Naive B cell (primary cell): ENCODE measurements around the gene CCDC120. TPM values are rescaled to one million over a fixed set of nuclear protein-coding genes. Genes with fewer than 3 reads are reported as not detected.

ENCODE experiments used
- ATAC-seq, 2 donors: fragments of 150-1000 bp; cut with Tn5 transposase; 2 replicates each; pipeline ENCODE4 v1.10.0; 2021; ENCODE audit warnings: low read depth in 2 of 2, mild to moderate bottlenecking in 2 of 2, moderate library complexity in 2 of 2
- DNase-seq: peaks from one replicate; pipeline ENCODE4 v3.0.0; 2022
- H3K27ac Mint-ChIP-seq, 6 donors: one replicate each; pipeline ENCODE4 v1.8.0; 2020 to 2022; ENCODE audit warnings: mild to moderate bottlenecking in 6 of 6, mixed read lengths in 6 of 6, moderate library complexity in 5 of 6, inconsistent platforms in 2 of 6
- H3K27me3 Mint-ChIP-seq, 3 donors: one replicate each; pipeline ENCODE4 v1.8.0; 2021 to 2022; ENCODE audit warnings: mixed read lengths in 3 of 3, mild to moderate bottlenecking in 1 of 3
- H3K36me3 Mint-ChIP-seq, 2 donors: one replicate each; pipeline ENCODE4 v1.8.0; 2020 to 2022; ENCODE audit warnings: mixed read lengths in 2 of 2, inconsistent platforms in 1 of 2, mild to moderate bottlenecking in 1 of 2
- H3K4me1 Mint-ChIP-seq, 3 donors: one replicate each; pipeline ENCODE4 v1.8.0; 2020 to 2022; ENCODE audit warnings: mixed read lengths in 3 of 3, inconsistent platforms in 1 of 3, mild to moderate bottlenecking in 1 of 3, moderate library complexity in 1 of 3
- H3K4me3 Mint-ChIP-seq, 8 donors: one replicate each; pipeline ENCODE4 v1.8.0; 2020 to 2022; ENCODE audit warnings: mild to moderate bottlenecking in 8 of 8, mixed read lengths in 8 of 8, moderate library complexity in 8 of 8, inconsistent platforms in 2 of 8
- H3K9me3 Mint-ChIP-seq, 7 donors: one replicate each; pipeline ENCODE4 v1.8.0; 2020 to 2022; ENCODE audit warnings: mixed read lengths in 7 of 7, mild to moderate bottlenecking in 5 of 7, inconsistent platforms in 2 of 7, moderate library complexity in 1 of 7
- polyA plus RNA-seq, 6 donors: library from polyadenylated mRNA; unstranded; fragments of 300-500 nt; fragmentation: Illumina TruSeq; gene quantifications; one replicate each; pipeline ENCODE4 v1.2.3, GENCODE V29; 2021; ENCODE audit warnings: low read depth in 6 of 6

CCDC120 gene
- polyA plus RNA-seq, 6 donors from 2014 or later = 0.62 to 1.7 (median 0.79) TPM; not detected in 1

DNA sequence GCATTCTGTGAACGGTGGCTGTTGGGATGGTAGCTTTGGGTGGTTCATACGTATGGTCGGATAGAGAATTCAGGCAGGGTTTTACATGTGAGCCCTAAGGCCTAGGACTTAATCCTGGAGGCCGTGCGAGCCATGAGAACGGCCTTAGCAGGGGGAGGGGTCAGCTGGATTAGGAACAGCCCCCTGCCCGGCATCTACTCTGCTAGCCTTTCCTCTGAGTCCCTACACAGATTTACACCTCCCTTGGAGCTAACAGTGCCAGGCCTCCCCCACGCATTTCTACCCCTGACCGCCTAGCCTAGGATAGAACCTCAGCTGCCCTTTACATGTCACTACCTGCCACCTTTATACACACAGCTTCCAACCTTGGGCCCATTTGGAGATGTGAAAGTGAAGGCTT, 7.9 kb downstream of the CCDC120 start:
- peaks cover 0 to 1% (median 0%) of the 10 kb centered on the region in 7 donors for H3K9me3 Mint-ChIP-seq
- H3K4me3 Mint-ChIP-seq = no peak overlapping the region
- ATAC-seq (no peak), DNase-seq (no peak)
- H3K4me1 Mint-ChIP-seq = peaks cover 0 to 5% (median 0%) of the 10 kb centered on the region in 3 donors
- no peaks in the 10 kb centered on the region for H3K36me3 Mint-ChIP-seq
- H3K27ac Mint-ChIP-seq = peak overlapping the region in 2 of 6 donors; percentile 47 to 70
- no peaks in the 10 kb centered on the region for H3K27me3 Mint-ChIP-seq

DNA sequence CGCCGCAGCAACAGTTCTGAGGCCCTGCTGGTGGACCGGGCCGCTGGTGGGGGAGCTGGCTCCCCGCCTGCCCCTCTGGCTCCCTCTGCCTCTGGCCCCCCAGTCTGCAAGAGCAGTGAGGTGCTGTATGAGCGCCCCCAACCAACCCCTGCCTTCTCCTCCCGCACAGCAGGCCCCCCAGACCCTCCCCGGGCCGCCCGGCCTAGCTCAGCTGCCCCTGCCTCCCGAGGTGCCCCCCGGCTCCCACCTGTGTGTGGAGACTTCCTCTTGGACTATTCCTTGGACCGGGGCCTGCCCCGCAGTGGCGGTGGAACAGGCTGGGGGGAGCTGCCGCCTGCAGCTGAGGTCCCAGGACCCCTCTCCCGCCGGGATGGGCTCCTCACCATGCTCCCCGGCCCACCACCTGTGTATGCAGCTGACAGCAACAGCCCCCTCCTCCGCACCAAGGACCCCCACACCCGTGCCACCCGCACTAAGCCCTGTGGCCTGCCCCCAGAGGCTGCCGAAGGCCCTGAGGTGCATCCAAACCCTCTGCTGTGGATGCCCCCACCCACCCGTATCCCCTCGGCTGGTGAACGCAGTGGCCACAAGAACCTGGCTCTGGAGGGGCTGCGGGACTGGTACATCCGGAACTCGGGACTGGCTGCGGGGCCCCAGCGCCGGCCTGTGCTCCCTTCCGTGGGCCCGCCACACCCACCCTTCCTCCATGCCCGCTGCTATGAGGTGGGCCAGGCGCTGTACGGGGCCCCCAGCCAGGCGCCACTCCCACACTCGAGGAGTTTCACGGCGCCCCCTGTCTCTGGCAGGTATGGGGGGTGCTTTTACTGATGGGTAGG, 8.7 kb downstream of the CCDC120 start:
- DNase-seq = no peak
- H3K27me3 Mint-ChIP-seq = no peaks in the 10 kb centered on the region
- H3K9me3 Mint-ChIP-seq = peaks cover 0 to 1% (median 0%) of the 10 kb centered on the region in 7 donors
- H3K4me1 Mint-ChIP-seq = peaks cover 0 to 7% (median 0%) of the 10 kb centered on the region in 3 donors
- no peak overlapping the region for H3K27ac Mint-ChIP-seq
- H3K36me3 Mint-ChIP-seq = no peaks in the 10 kb centered on the region
- no peak for ATAC-seq
- H3K4me3 Mint-ChIP-seq = no peak overlapping the region

DNA sequence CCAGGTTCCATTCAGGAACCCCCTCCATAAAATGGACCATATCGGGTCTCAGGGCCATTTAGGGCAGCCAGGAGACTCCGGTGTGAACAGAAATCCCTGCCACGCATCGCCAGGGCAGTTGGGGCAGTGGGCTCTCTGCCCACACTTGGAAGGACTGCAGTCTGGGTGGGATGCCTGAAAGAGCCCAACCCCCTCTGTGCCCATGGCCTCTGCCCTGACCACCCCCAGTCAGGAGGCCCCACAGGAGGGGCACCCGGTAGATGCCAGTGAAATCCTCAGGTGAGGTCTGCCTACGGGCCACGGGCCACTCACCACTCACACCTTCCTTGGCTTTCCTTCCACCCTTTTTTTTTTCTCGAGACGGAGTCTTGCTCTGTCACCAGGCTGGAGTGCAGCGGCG, 10.2 kb downstream of the CCDC120 start:
- Mint-ChIP-seq H3K36me3 (no peaks in the 10 kb centered on the region), H3K9me3 (peaks cover 0 to 6% (median 0%) of the 10 kb centered on the region in 7 donors), H3K27me3 (no peaks in the 10 kb centered on the region), H3K4me3 (no peak overlapping the region), H3K27ac (no peak overlapping the region), H3K4me1 (peaks cover 13 to 18% (median 14%) of the 10 kb centered on the region in 3 donors)
- ATAC-seq (no peak), DNase-seq (no peak)

DNA sequence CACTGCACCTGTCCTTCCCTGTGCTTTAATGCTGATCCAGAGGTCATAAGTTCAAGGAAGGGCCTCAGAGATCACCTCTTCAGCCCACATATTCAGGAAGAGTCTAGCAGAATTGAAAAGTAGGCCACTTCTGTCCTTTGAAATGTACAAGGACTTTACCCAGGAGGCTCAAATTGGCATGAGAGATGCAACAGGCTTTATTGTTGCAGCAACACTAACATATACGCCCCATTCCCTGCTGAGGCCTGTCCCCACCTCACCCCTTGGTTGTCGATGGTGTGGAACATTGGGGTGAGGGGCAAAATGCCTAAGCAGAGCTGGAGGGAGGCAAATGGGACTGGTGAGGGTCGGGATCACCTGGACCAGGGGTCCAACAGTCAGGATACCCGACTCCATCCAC, 12.2 kb downstream of the CCDC120 start:
- no peaks in the 10 kb centered on the region for H3K27me3 Mint-ChIP-seq
- H3K27ac Mint-ChIP-seq = peak overlapping the region in 1 of 6 donors; percentile 50
- H3K36me3 Mint-ChIP-seq = no peaks in the 10 kb centered on the region
- no peak for ATAC-seq
- peaks cover 0 to 6% (median 0%) of the 10 kb centered on the region in 7 donors for H3K9me3 Mint-ChIP-seq
- DNase-seq = no peak
- peak overlapping the region in 1 of 8 donors; percentile 27 for H3K4me3 Mint-ChIP-seq
- H3K4me1 Mint-ChIP-seq = peaks cover 16 to 18% (median 18%) of the 10 kb centered on the region in 3 donors

DNA sequence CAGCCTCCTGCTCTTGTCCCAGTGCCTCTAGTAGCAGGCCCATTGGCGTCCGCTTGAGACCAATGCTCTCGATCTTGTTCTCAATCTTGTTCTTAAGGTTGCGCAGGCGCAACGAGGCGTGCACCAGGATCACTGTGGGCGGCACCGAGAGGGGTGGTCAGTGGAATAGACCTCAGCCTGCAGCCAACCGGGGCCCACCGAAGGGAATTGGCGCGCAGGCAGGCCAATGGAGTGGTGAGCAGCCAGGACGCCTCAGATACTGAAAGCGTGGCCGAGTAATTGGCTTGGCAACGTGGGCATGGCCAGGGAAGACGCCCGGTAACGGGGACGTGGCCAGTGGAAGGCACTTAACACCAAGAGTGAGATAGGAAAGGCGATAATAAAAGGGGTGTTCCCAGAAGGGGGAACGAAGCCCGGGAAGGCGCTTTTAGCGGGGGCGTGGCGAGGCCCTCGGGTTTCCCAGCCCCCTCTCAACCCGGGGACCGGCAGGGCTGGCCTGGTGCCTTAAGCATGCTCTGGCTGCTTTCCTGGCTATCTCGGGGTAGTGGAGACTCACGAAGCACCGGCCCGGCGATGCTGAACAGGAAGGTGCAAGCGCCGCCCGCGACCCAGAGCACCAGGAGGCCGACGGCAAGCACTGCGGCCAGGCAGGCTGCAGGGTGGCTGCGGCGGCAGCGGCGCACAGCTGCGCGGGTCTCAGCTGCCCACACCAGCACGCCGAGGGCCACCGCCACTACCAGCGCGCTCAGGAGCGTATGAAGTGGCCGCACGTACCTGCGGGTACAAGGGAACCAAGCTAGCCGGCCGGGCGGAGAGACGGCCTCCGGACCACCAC, 13.3 kb downstream of the CCDC120 start:
- peak overlapping the region in 1 of 6 donors; percentile 41 for H3K27ac Mint-ChIP-seq
- H3K9me3 Mint-ChIP-seq = peaks cover 0 to 6% (median 0%) of the 10 kb centered on the region in 7 donors
- peak overlapping the region in 2 of 8 donors; percentile 84 to 89 for H3K4me3 Mint-ChIP-seq
- DNase-seq (no peak), ATAC-seq (no peak)
- no peaks in the 10 kb centered on the region for H3K36me3 Mint-ChIP-seq
- no peaks in the 10 kb centered on the region for H3K27me3 Mint-ChIP-seq
- H3K4me1 Mint-ChIP-seq = peaks cover 16 to 18% (median 18%) of the 10 kb centered on the region in 3 donors

DNA sequence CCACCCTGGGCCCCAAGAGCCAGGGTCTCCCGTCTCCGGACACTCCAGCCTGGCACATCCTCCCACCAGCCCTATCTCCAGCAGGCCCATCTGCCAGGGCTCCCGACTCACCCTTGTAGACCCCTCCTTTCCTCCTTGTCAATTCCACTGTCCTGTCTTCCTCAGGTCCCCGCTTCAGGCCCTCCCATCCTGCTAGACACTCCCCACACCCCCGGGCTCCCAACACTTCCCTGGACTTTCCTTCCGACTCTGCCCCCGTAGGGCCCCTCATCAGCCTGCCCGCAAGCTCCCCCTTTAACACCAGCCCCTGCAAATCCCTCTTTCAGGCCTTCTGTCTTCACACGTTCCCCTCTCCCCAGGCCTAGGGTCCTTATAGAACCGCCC, 13.9 kb downstream of the CCDC120 start:
- peaks cover 0 to 6% (median 0%) of the 10 kb centered on the region in 7 donors for H3K9me3 Mint-ChIP-seq
- H3K4me1 Mint-ChIP-seq = peaks cover 16 to 18% (median 18%) of the 10 kb centered on the region in 3 donors
- H3K4me3 Mint-ChIP-seq = peak overlapping the region in 7 of 8 donors; percentile 55 to 89 (median 81)
- no peak for DNase-seq
- no peaks in the 10 kb centered on the region for H3K36me3 Mint-ChIP-seq
- peak overlapping the region in 3 of 6 donors; percentile 27 to 85 (median 63) for H3K27ac Mint-ChIP-seq
- H3K27me3 Mint-ChIP-seq = no peaks in the 10 kb centered on the region
- no peak for ATAC-seq

DNA sequence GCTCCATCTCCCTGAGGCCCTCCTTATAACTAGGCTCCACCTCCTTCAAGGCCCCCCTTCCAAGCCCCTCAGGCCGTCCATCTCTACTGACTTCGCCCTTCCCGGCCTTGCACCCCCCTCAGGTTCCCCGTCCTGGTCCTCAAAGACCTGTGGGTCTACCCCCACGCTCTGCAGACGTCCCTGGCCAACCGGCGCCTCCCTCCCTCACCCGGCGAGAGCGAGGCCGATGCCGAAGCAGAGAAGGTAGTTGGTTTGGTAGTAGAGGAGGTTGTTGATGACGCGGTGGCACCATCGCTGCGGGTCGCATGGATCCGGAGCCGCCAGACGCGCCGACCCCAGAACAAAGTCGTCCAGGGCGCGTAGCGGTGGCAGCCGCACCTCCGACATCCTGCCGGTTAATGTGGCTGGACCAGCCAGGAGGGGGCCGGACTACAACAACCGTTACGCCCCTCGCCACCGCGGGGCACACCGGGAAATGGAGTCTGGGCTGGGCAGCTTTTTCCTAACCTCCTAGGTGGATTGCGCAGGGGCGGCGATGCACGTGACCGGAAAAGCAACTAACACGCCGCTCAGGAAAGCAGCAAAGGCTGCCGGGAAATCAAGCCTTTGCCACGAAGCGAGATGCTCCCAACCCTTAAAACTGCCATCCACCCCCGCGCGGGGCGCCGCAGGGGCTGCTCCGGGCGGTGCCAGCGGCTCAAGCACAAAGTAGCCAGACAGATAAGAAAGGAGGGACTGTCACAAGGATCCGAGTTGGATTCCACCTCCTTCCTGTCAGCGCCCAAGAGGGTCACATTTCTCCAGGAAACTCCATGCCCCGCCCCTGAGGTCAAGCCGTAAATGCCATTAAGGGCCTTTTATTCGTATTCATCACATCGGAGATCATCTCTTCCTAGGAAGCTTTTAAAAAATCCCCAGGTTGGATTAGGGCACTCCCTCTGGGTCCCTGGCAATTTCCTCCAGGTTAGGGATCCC, 15.1 kb downstream of the CCDC120 start, which contains the start of gene PRAF2:
Gene PRAF2, minus strand, starts transcription at position 402 of the 975 bp plus-strand sequence. Its CDS starts 15 bp downstream, at position 387.
- peaks cover 0 to 6% (median 0%) of the 10 kb centered on the region in 7 donors for H3K9me3 Mint-ChIP-seq
- peak; percentile 95 to 96 for ATAC-seq
- H3K27me3 Mint-ChIP-seq = no peaks in the 10 kb centered on the region
- H3K4me1 Mint-ChIP-seq = peaks cover 21 to 23% (median 22%) of the 10 kb centered on the region in 3 donors
- peak within 1 kb of the TSS; percentile 76 to 89 (median 84) for H3K4me3 Mint-ChIP-seq
- no peaks in the 10 kb centered on the region for H3K36me3 Mint-ChIP-seq
- DNase-seq = peak; percentile 81
- H3K27ac Mint-ChIP-seq = peak within 1 kb of the TSS in 5 of 6 donors; percentile 76 to 97 (median 77)

DNA sequence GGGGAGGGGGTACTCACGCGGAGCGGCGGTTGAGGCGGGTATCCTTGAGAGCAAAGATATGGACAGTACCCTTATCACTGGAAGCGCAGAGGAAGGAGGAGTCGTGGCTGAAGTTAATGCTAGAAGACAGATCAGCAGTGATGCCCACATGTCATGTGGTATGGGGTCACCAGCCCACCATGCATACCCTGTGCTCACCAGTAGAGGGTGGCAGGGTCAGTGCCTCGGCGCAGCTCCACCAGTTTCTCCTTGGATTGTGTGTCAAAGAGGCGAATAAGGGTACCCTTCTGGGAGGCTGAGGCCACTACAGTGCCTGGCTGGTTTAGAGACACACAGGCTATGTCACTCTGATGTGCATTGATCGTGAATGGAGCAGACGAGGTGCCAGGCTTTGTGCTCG, 16.5 kb downstream of the CCDC120 start:
- H3K36me3 Mint-ChIP-seq = no peaks in the 10 kb centered on the region
- H3K9me3 Mint-ChIP-seq = peaks cover 0 to 6% (median 0%) of the 10 kb centered on the region in 7 donors
- peak overlapping the region in 1 of 6 donors; percentile 66 for H3K27ac Mint-ChIP-seq
- peaks cover 28 to 30% (median 29%) of the 10 kb centered on the region in 3 donors for H3K4me1 Mint-ChIP-seq
- ATAC-seq (no peak), DNase-seq (no peak)
- H3K27me3 Mint-ChIP-seq = no peaks in the 10 kb centered on the region
- peak overlapping the region in 2 of 8 donors; percentile 73 to 81 for H3K4me3 Mint-ChIP-seq

DNA sequence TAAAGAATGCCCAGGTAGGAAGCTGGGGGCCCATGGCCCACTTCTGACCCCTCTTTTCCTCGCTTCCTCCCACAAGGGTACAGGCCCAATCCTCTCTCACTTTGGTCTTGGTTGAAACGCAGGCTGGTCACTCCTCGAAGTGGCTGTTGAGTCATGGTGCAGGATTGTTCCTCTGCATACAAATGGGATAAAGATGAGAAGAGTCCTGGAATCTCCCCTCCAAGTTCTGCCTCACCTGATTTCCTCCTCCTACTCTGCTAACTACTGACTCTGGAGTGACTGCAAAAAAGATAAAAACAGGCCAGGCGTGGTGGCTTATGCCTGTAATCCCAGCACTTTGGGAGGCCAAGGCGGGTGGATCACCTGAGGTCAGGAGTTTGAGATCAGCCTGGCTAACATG, 19.1 kb downstream of the CCDC120 start:
- DNase-seq (no peak), ATAC-seq (no peak)
- Mint-ChIP-seq H3K4me3 (peak overlapping the region in 1 of 8 donors; percentile 51), H3K9me3 (peaks cover 0 to 6% (median 0%) of the 10 kb centered on the region in 7 donors), H3K27me3 (no peaks in the 10 kb centered on the region), H3K27ac (peak overlapping the region in 3 of 6 donors; percentile 44 to 95 (median 86)), H3K36me3 (no peaks in the 10 kb centered on the region), H3K4me1 (peaks cover 17 to 27% (median 27%) of the 10 kb centered on the region in 3 donors)

DNA sequence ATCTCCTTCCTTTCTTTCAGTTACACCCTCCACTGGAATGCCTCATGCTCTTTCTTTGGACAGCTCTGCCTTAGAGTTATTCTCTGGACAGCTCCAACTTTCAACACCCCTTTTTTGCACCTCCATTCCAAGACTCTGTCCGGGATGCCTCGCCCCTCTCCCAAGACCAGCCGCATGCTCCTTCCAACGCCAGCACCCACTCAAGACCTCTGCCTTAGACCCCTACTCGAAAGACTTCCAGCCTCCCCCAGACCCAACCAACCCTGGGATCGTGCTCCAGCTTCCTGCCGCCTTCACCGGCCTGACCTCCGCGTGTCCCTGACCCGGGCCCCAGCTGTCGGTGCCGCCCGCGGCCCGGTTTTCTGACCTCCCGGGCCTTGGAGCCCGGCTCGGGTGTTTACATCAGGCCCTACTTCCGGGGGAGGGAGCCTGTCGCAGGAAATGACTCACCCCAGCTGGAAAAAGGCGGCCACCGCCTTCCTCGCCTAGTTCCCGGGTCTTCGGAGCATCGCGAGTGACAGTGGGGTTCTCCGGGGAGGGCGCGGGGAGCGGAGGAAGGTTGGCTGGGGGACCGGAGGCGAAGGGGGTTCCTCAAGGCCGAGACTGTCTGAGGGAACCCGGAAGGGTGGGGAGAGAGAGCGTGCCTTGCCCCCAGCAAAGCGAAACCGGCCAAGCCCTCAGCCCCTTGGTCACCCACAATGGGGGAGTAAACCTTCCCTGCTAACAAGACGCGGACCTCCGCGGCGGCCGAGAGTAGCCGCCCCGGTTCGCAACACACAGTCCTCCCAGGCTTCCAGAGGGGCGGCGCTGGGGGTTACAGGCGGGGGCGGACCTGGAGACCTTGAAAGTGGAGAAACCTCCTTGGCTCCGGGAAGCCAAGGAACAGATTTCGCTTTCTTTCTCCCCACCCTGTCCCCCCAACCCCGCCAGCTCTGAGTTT, 21.0 kb downstream of the CCDC120 start, which contains the start of gene WDR45:
Gene WDR45, minus strand, starts transcription at position 399 of the 940 bp plus-strand sequence. CDS start 1,792 bp downstream, outside the sequence.
- H3K27ac Mint-ChIP-seq = peak within 1 kb of the TSS; percentile 95 to 99 (median 98)
- no peaks in the 10 kb centered on the region for H3K27me3 Mint-ChIP-seq
- H3K4me1 Mint-ChIP-seq = peaks cover 12 to 14% (median 13%) of the 10 kb centered on the region in 3 donors
- DNase-seq (peak; percentile 67), ATAC-seq (peak; percentile 80 to 83)
- H3K4me3 Mint-ChIP-seq = peak within 1 kb of the TSS; percentile 85 to 96 (median 93)
- no peaks in the 10 kb centered on the region for H3K36me3 Mint-ChIP-seq
- H3K9me3 Mint-ChIP-seq = peaks cover 0 to 4% (median 0%) of the 10 kb centered on the region in 7 donors

DNA sequence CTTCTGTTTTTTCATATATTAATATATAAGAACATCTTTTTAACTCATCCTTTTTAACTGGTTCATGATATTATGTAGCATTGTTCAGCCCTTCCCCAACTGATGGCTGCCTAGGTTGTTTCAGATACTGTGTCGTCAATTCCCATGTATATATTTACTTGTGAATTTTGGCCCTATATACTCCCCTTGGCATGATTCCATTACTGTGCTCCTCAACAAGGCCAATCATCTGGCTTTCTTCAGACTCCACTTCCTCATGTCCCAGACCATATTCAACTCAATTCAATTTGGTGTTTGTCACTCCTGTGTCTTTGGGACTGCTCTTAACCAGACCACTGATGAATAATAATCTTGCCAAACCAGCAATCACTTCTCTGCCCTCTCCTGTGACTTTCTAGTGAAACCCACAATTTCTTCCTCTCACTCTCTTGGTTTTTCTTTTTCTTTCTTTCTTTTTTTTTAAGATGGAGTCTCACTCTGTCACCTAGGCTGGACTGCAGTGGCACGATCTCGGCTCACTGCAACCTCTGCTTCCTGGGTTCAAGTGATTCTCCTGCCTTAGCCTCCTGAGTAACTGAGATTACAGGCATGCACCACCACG, 23.6 kb downstream of the CCDC120 start:
- Mint-ChIP-seq H3K27ac (peak overlapping the region in 1 of 6 donors; percentile 44), H3K36me3 (no peaks in the 10 kb centered on the region), H3K9me3 (peaks cover 0 to 4% (median 0%) of the 10 kb centered on the region in 7 donors), H3K4me1 (peaks cover 12 to 14% (median 13%) of the 10 kb centered on the region in 3 donors), H3K4me3 (peak overlapping the region in 3 of 8 donors; percentile 27 to 74 (median 37)), H3K27me3 (no peaks in the 10 kb centered on the region)
- DNase-seq (no peak), ATAC-seq (no peak)
